Activated CD4-positive, alpha-beta T cell treated with anti-CD3 and anti-CD28 coated beads, Interleukin-2, amount 10 ng/mL, durations not matched to agents 7 days and 5 days (primary cell): ENCODE results near the gene C3orf52. TPM values are rescaled to one million over a fixed set of nuclear protein-coding genes. Genes with fewer than 3 reads are reported as not detected.
A peak's percentile ranks its signal among the peaks of the same experiment; 100 is the strongest.
"Not testable (repeated sequence)": the region's sequence is repeated elsewhere in the genome, so short reads cannot be mapped to it uniquely, and the experiment has no call there.

Experiments used
- CTCF ChIA-PET: fragments of 350-600 bp; sonication (Branson Sonifier 250); formaldehyde crosslinking; loops from one replicate; lab custom pipeline; 2021; ENCODE audit warnings: antibody characterized with exemption; lab: Charles Lee
- POLR2A ChIA-PET: fragments of 350-600 bp; sonication (Branson Sonifier 250); formaldehyde crosslinking; loops from one replicate; lab custom pipeline; 2021; ENCODE audit warnings: antibody characterized with exemption; lab: Charles Lee
- DNase-seq: peaks from one replicate; pipeline ENCODE4 v3.0.0-alpha.2; 2020
- H3K27ac Mint-ChIP-seq: one replicate; pipeline ENCODE4 v1.8.0; 2021; ENCODE audit warnings: mild to moderate bottlenecking, moderate library complexity, mixed read lengths
- H3K27me3 Mint-ChIP-seq: one replicate; pipeline ENCODE4 v1.8.0; 2021; ENCODE audit warnings: mixed read lengths
- H3K36me3 Mint-ChIP-seq: one replicate; pipeline ENCODE4 v1.8.0; 2021; ENCODE audit warnings: low read depth, mixed read lengths
- H3K4me1 Mint-ChIP-seq: one replicate; pipeline ENCODE4 v1.8.0; 2021; ENCODE audit warnings: mixed read lengths
- H3K4me3 Mint-ChIP-seq: one replicate; pipeline ENCODE4 v1.8.0; 2021; ENCODE audit warnings: mild to moderate bottlenecking, moderate library complexity, mixed read lengths
- H3K9me3 Mint-ChIP-seq: one replicate; pipeline ENCODE4 v1.8.0; 2021; ENCODE audit warnings: mixed read lengths
- total RNA-seq, 2 experiments: library from RNA; stranded (reverse); gene quantifications; one replicate each; pipeline ENCODE4 v1.2.3, GENCODE V29; 2021

The C3orf52 gene
- total RNA-seq, 2 experiments from 2014 or later: 9.2 to 9.5 TPM

DNA sequence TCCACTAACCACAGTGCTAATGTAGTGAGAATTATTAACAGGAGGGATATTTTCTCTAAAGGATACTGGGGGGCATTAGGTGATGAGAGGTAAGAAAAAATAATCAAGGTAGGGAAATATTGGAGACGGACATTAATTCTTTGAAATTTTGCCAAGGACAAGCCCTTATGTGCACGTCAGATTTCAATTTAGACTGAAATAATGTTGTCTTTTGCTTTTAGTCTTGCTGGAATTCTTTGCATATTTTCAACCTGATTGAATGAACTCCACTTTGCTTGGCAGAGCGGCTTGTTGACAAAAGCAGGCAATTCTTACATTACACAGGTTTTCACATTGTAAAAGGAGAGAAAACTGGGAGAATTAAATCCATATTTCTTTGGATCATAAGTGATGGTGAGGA, 25.0 kb upstream of the C3orf52 start:
- peaks cover 2% of the 10 kb centered on the region for H3K27me3 Mint-ChIP-seq
- no peak for DNase-seq
- no peak overlapping the region for H3K4me3 Mint-ChIP-seq
- peaks cover 12% of the 10 kb centered on the region for H3K4me1 Mint-ChIP-seq
- H3K27ac Mint-ChIP-seq: no peak overlapping the region
- H3K9me3 Mint-ChIP-seq: peaks cover 2% of the 10 kb centered on the region
- ChIA-PET CTCF (no interaction called here), POLR2A (no interaction called here)
- no peaks in the 10 kb centered on the region for H3K36me3 Mint-ChIP-seq

- peak; percentile 88 for DNase-seq
- Mint-ChIP-seq H3K36me3 (peaks cover 18% of the 10 kb centered on the region), H3K4me3 (peak overlapping the region; percentile 67), H3K9me3 (peaks cover 23% of the 10 kb centered on the region), H3K27ac (peak overlapping the region; percentile 96), H3K4me1 (peaks cover 53% of the 10 kb centered on the region)
- H3K27me3 Mint-ChIP-seq: not testable (repeated sequence)
- POLR2A ChIA-PET: interaction anchor here (1.1 kb wide), 1 partner anchor 60 kb away, joined by 7 read pairs; the partner anchor contains the start of gene GCSAM
- CTCF ChIA-PET: interaction anchor here (0.8 to 0.9 kb wide), 2 partner anchors 13 to 24 kb away, joined by 3 read pairs; no protein-coding TSS in a partner anchor
Observed at GRCh38 chr3:112072387-112073060, 13.7 kb upstream of the C3orf52 start.

DNA sequence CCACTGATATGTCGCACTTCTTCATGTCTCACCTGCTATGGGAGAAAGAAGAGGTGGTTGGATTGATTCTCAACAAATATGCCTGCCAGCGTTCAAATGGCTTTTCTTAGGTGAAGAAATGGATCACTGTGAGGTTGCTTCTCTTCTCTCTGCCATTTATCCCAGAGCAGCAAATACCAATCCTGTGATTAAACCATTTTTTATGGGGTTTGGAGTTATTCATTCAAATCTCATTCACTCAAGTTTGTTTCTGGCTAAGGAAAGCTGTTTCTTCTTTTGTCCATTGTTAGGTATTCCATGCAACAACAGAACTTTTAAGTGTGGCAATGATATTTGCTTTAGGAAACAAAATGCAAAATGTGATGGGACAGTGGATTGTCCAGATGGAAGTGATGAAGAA, 12.2 kb upstream of the C3orf52 start:
- POLR2A ChIA-PET: no interaction called here
- peak overlapping the region; percentile 34 for H3K27ac Mint-ChIP-seq
- no peak overlapping the region for H3K4me3 Mint-ChIP-seq
- CTCF ChIA-PET: no interaction called here
- DNase-seq: no peak
- H3K9me3 Mint-ChIP-seq: peaks cover 14% of the 10 kb centered on the region
- peaks cover 3% of the 10 kb centered on the region for H3K27me3 Mint-ChIP-seq
- H3K4me1 Mint-ChIP-seq: peaks cover 62% of the 10 kb centered on the region
- peaks cover 18% of the 10 kb centered on the region for H3K36me3 Mint-ChIP-seq

DNA sequence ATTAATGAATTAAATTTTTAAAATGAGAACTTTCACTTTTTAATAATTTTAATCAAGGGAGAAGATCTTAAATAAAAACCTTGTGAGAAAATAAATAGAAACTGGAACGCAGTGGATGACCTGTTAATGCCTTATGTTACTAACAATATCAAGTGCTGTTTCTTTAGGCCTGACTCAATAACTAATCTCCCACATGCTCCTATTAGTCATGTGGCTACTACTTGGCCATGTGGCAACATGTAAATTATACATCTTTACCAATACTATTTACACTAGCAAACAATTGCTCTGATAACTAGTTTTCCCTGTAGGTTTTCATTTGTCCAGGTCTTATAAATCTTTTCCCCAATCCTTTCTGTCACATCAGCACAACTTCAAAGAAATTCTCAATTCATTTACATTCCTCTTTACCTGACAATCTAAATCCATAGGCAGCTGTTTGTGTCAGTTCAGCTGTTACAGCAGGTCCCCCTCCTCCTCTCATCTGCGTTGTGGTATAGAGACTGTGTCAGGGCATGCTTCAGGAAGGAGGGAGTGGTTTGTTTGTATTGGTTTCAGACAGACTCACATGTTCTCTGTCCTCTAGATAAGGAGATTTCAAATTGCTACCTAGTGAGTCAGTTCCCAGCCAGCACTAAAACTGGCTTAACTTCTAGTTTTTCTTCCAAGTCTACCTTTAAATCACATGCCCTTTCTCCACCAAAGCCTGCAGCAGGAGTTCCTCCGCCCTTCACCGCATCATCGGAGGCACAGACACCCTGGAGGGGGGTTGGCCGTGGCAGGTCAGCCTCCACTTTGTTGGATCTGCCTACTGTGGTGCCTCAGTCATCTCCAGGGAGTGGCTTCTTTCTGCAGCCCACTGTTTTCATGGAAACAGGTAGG, 11.3 kb upstream of the C3orf52 start:
- peaks cover 13% of the 10 kb centered on the region for H3K36me3 Mint-ChIP-seq
- CTCF ChIA-PET: no interaction called here
- H3K27me3 Mint-ChIP-seq: peaks cover 1% of the 10 kb centered on the region
- DNase-seq: peak; percentile 65
- peak overlapping the region; percentile 81 for H3K27ac Mint-ChIP-seq
- peaks cover 62% of the 10 kb centered on the region for H3K4me1 Mint-ChIP-seq
- H3K4me3 Mint-ChIP-seq: peak overlapping the region; percentile 35
- H3K9me3 Mint-ChIP-seq: peaks cover 7% of the 10 kb centered on the region
- POLR2A ChIA-PET: no interaction called here

DNA sequence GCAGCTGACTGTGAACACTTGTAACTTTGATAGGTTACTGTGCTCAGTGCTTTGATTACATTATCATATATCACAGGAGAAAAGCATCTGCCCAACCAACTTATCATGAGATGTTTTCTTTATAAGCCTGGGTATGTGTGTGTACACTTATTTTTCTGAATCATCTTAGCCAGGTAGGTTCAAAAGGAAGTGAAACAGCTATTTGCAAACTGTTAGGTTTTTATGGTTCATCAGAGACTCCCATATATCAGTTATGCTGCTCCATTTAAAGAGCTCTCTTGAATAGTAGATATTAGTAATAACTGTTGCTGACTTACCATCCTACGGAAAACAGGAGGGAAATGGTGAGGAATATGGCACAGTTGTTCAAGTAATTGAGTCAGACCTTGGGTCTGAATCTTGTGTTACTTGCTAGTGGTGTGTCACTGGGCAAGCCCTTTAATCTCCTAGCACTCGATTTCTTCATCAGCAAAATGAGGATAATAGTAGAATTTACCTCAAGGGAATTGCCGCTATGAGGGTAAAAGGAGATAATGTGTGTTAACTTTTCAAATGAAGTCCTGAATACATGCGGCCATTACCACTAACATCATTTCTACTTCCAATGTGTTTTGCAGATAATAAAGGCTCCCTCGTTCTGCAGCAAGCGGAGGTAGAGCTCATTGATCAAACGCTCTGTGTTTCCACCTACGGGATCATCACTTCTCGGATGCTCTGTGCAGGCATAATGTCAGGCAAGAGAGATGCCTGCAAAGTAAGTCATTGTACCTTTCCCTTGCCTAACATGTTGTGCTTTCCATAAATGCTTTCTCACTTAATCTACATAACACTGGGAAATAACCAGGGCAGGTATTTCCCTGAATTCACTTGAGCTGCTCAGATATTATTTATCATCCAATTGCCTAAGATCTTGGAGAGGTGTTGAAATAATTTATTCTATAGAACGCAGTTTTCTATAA, 7.8 kb upstream of the C3orf52 start:
- H3K4me1 Mint-ChIP-seq: peaks cover 39% of the 10 kb centered on the region
- H3K36me3 Mint-ChIP-seq: peaks cover 1% of the 10 kb centered on the region
- peaks cover 2% of the 10 kb centered on the region for H3K27me3 Mint-ChIP-seq
- ChIA-PET POLR2A (no interaction called here), CTCF (interaction anchor here (1.0 to 1.3 kb wide), 4 partner anchors 10 to 33 kb away, joined by 3 read pairs; no protein-coding TSS in a partner anchor)
- no peak for DNase-seq
- H3K27ac Mint-ChIP-seq: no peak overlapping the region
- no peak overlapping the region for H3K4me3 Mint-ChIP-seq
- H3K9me3 Mint-ChIP-seq: no peaks in the 10 kb centered on the region

DNA sequence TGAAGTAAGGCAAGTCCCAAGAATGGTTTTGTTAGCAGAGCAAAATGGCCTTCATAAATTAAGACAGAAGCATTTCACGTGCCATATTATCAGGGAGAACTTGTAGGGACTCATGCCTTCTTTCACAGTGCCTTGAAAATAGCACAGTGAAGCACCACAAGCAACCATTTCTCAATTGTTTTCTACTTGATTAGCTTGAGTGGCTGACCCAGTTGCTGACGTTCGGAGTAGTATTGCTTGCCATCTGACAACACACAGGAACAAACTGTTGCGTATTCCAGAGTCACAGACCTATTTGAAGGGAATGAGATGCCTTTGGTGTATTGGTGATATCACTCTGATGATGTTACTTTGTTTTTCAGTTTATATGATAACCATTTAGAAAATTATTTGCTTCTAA, 3.0 kb upstream of the C3orf52 start:
- Mint-ChIP-seq H3K9me3 (no peaks in the 10 kb centered on the region), H3K27ac (no peak overlapping the region), H3K36me3 (no peaks in the 10 kb centered on the region), H3K27me3 (peaks cover 5% of the 10 kb centered on the region), H3K4me1 (peaks cover 46% of the 10 kb centered on the region), H3K4me3 (no peak overlapping the region)
- POLR2A ChIA-PET: no interaction called here
- no peak for DNase-seq
- CTCF ChIA-PET: no interaction called here

DNA sequence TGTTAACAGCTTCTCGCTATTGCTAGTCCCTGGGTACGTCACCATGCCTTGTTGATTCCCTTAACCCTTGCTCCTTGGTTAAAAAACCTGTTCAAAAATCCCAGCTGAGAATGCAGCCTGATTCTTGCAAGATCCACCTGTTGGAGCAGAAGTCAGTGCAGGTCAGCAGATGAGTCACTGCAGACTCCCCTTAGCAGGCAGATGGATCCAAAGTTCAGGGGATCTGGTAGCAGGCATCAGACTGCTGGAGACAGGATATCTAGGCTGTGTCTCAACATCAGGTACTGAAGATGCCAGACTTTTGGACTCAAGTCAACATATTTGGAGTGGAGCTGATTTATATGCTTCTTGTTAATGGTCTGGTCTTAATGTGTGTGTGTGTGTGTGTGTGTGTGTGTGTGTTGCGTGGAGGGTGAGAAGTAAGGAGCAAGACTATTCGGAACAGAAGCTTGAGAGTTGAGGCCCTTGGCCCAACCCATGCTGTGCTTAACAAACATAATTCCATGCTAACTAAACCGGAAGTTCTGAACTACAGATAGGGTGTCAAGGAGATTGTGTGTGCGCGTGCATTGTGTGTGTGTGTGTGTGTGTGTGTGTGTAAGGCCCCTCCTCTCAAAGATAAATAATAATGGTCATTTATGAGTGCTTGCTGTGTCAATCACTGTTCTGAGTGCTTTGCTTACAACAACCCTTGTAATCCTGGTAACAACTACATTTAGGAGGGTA, 1.0 kb upstream of the C3orf52 start:
- peaks cover 4% of the 10 kb centered on the region for H3K36me3 Mint-ChIP-seq
- no peaks in the 10 kb centered on the region for H3K9me3 Mint-ChIP-seq
- POLR2A ChIA-PET: no interaction called here
- no peak for DNase-seq
- CTCF ChIA-PET: interaction anchor here (0.6 to 1.1 kb wide), 2 partner anchors 13 to 377 kb away, joined by 3 read pairs; no protein-coding TSS in a partner anchor
- H3K4me1 Mint-ChIP-seq: peaks cover 56% of the 10 kb centered on the region
- H3K27ac Mint-ChIP-seq: peak overlapping the region; percentile 87
- H3K4me3 Mint-ChIP-seq: peak overlapping the region; percentile 82
- H3K27me3 Mint-ChIP-seq: peaks cover 5% of the 10 kb centered on the region

GRCh38 chr3:112085735-112086075, 484 bp upstream of the C3orf52 start:
- H3K4me3 Mint-ChIP-seq: peak overlapping the region; percentile 82
- no peaks in the 10 kb centered on the region for H3K9me3 Mint-ChIP-seq
- peaks cover 62% of the 10 kb centered on the region for H3K4me1 Mint-ChIP-seq
- no peak for DNase-seq
- CTCF ChIA-PET: interaction anchor here (0.6 to 1.1 kb wide), 2 partner anchors 13 to 377 kb away, joined by 3 read pairs; no protein-coding TSS in a partner anchor
- POLR2A ChIA-PET: no interaction called here
- peaks cover 4% of the 10 kb centered on the region for H3K36me3 Mint-ChIP-seq
- H3K27me3 Mint-ChIP-seq: peaks cover 5% of the 10 kb centered on the region
- peak overlapping the region; percentile 87 for H3K27ac Mint-ChIP-seq

DNA sequence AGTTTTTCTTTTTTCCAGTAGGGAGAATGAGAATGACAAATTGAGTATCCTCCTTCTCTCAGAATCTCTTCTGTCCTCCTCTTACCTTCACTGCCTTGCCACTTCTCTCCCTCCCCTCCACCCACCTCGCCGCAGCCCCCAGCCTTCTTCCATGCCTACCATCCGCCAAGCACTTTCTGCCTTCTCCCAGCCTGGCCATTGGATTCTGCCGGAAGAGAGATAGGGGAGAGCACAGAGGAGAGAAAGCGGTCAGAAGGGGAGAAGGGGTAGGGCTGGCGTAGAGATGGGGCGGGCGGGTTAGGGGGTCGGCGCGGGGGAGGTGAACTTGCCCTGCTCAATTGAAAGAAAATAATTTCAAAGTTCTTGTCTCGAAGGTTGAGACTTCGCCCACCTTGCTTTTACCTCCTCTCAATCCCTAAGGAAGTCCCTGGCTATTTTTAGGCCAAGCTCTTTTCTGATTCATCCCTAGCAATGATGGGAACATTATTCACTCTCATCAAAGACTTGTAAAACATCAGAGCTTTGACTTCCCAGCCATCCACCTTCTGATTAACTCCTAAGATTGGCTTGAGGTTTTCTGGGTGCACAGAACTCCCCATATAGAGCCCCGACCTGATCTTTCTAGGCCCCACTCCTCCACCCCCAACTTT, 811 bp downstream of the C3orf52 start:
- H3K27me3 Mint-ChIP-seq: peaks cover 4% of the 10 kb centered on the region
- peaks cover 70% of the 10 kb centered on the region for H3K4me1 Mint-ChIP-seq
- ChIA-PET POLR2A (no interaction called here), CTCF (interaction anchor here (0.7 to 1.6 kb wide), 3 partner anchors 11 to 20 kb away, joined by 3 to 5 read pairs (median 3); no protein-coding TSS in a partner anchor)
- DNase-seq: no peak
- H3K4me3 Mint-ChIP-seq: peak overlapping the region; percentile 82
- H3K36me3 Mint-ChIP-seq: peaks cover 10% of the 10 kb centered on the region
- peak overlapping the region; percentile 87 for H3K27ac Mint-ChIP-seq
- no peaks in the 10 kb centered on the region for H3K9me3 Mint-ChIP-seq

DNA sequence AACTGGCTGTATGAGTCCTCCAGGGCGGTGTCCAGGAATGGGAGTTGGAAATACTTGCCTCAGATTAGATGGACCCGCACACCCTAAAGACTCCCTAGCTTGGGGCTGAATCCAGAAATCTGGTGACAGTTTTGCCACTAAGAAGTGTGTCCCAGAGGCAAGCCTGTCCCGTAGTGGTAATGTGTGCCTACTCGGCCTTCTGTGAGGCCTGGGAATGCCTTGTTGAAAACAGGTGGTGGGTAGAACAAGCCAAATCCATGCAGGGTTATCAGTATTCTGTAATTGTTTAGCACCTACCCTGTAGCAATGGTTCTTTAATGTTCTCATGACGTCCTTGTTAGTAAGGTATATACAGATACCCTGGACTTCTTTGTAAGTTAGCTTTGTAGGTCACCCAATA, 1.6 kb downstream of the C3orf52 start:
- H3K27me3 Mint-ChIP-seq: peaks cover 4% of the 10 kb centered on the region
- POLR2A ChIA-PET: no interaction called here

GRCh38 chr3:112088944-112089343, 2.8 kb downstream of the C3orf52 start:
- H3K36me3 Mint-ChIP-seq: peaks cover 19% of the 10 kb centered on the region

More for the DNA sequence above, 1.6 kb downstream of the C3orf52 start:
- Mint-ChIP-seq H3K9me3 (no peaks in the 10 kb centered on the region), H3K27ac (no peak overlapping the region), H3K4me3 (peak overlapping the region; percentile 82), H3K36me3 (peaks cover 13% of the 10 kb centered on the region), H3K4me1 (peaks cover 77% of the 10 kb centered on the region)
- DNase-seq: no peak
- CTCF ChIA-PET: interaction anchor here (1.0 to 1.6 kb wide), 3 partner anchors 10 to 20 kb away, joined by 3 to 5 read pairs (median 3); no protein-coding TSS in a partner anchor

More at GRCh38 chr3:112088944-112089343, 2.8 kb downstream of the C3orf52 start:
- Mint-ChIP-seq H3K27ac (no peak overlapping the region), H3K9me3 (no peaks in the 10 kb centered on the region), H3K4me1 (peaks cover 83% of the 10 kb centered on the region), H3K27me3 (peaks cover 2% of the 10 kb centered on the region), H3K4me3 (no peak overlapping the region)
- CTCF ChIA-PET: interaction anchor here (1.0 to 1.1 kb wide), 2 partner anchors 8 to 18 kb away, joined by 3 read pairs; no protein-coding TSS in a partner anchor
- POLR2A ChIA-PET: no interaction called here
- no peak for DNase-seq
